ENCODE results near the gene RUFY1.
"Not testable (repeated sequence)": the region's sequence is repeated elsewhere in the genome, so short reads cannot be mapped to it uniquely, and the experiment has no call there.

RUFY1 gene, protein sequence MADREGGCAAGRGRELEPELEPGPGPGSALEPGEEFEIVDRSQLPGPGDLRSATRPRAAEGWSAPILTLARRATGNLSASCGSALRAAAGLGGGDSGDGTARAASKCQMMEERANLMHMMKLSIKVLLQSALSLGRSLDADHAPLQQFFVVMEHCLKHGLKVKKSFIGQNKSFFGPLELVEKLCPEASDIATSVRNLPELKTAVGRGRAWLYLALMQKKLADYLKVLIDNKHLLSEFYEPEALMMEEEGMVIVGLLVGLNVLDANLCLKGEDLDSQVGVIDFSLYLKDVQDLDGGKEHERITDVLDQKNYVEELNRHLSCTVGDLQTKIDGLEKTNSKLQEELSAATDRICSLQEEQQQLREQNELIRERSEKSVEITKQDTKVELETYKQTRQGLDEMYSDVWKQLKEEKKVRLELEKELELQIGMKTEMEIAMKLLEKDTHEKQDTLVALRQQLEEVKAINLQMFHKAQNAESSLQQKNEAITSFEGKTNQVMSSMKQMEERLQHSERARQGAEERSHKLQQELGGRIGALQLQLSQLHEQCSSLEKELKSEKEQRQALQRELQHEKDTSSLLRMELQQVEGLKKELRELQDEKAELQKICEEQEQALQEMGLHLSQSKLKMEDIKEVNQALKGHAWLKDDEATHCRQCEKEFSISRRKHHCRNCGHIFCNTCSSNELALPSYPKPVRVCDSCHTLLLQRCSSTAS

DNA sequence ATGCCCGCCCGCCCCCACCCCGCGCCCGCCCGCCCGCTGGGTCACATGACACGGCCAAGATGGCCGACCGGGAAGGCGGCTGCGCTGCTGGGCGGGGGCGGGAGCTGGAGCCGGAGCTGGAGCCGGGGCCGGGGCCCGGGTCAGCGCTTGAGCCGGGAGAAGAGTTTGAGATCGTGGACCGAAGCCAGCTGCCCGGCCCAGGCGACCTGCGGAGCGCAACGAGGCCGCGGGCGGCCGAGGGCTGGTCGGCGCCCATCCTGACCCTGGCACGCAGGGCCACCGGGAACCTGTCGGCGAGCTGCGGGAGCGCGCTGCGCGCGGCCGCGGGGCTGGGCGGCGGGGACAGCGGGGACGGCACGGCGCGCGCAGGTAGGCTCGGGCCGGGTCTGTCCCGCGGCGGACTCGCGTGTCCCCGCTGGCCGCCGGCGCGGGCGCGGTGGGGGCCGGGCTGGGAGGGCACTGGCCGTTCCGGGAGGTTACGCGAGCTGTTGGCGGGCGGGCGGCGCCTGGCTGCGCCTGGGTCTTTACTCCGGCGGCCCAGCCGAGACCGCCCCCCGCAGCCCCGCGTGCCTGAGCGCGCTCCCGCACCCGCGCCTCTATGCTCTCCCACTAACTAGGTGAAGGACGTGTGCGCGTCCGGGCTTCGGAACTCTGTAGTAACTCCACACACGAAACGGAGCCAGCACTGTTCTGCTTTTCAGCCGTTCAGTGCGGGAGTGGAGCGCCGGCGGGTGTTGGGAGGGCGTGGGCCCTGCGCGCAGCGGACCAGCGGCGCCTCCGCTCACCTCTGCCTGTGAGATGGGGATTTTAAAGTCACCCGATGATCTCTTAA lies at the start of gene RUFY1:
Gene RUFY1 (plus strand): TSS at position 44 of the 832 bp plus-strand sequence. CDS start 16 bp downstream, at position 60.
- peak; percentile 56 for DNase-seq

DNA sequence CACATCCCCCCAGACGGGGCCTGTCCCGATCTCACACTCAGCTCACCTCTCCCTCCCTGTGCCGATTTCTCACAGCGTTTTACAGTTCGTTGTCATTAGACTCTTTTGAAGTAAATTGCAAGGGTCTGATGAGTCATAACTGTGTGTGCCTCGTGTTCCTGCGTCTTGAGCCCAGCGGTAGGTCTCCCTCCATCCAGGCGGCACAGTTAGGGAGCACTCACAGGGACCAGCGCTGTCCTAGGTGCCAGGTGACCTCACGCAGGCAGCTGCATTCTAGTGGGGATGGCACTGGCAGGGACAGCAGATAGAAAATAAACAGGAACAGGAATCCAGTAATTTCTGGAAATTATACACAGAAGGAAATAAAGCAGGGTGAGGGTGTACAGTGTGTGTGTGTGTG lies 48.4 kb upstream of the RUFY1 start:
- not testable (repeated sequence) for DNase-seq

DNA sequence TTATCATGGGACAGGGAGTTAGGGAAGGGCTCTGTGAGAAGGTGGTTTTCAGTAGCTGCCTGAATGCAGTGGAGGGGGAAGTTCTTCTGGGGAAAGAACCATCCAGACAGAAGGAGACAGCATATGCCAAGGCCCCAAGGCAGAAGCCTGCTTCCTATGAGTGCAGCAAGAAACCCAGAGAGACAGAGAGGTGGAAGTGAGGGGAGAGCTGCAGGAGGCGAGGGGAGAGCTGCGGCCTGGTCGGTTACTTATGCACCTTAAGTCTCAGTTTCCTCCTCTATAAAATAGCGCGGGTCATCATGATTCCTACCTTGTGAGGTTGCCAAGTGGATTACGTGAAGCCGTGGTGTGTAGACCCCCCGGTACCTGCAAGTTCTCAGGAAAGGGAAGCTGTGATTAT lies 47.9 kb upstream of the RUFY1 start:
- not testable (repeated sequence) for DNase-seq

DNA sequence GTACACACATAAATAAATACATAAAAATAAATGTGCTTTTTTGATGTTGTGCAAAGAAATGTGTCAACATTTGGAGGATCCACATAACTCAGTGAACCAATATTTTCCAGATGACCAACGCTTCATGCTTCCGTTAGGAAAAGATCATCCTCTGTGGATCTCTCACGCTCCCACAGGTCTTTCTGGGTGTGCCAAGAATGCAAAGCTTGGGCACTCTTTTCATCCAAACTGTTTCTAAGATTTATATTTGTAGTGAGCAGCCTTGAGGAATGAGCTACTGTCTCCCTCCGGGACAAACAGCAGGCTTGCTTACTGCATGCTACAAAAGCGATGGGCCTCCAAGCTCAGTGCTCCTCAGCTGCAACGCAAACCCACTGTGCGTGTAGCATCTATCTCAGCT lies 46.2 kb upstream of the RUFY1 start:
- no peak for DNase-seq

DNA sequence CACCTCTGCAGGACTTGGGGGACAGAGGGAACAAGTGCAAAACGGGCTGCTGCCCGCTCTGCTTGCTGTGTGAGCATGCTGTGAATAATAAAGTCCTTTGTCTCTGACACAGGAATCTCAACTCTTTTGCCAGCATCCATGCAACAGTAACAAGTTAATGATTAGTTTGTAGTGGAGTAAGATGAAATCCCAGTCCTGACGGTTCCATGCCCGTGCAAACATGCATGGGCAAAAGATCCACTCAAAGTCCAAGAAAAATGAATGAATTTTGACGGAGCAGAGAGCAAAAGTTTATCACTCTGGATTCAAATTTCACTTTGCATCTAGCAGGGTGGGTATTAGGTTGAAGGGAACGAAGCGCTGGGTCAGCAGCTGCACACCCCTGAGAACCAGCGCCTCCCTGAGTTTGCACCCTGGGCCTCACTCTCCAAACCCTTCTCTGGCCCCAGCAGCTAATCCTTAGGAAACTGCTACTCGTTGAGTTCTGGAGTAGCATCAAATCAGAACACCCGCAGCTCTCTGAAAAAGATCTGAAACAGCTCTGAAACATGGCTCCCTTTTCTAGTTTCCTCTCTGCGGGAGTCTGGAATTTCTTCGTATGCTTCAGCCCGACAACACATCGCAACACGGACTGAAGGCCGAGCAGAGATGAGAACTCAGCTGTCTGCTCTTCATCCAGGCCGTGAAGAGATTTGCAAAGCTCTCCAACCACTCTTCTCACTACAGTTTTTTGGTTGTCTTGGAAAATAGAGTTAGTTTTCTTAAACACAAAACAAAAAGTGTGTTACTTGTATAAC lies 45.6 kb upstream of the RUFY1 start:
- DNase-seq = no peak

DNA sequence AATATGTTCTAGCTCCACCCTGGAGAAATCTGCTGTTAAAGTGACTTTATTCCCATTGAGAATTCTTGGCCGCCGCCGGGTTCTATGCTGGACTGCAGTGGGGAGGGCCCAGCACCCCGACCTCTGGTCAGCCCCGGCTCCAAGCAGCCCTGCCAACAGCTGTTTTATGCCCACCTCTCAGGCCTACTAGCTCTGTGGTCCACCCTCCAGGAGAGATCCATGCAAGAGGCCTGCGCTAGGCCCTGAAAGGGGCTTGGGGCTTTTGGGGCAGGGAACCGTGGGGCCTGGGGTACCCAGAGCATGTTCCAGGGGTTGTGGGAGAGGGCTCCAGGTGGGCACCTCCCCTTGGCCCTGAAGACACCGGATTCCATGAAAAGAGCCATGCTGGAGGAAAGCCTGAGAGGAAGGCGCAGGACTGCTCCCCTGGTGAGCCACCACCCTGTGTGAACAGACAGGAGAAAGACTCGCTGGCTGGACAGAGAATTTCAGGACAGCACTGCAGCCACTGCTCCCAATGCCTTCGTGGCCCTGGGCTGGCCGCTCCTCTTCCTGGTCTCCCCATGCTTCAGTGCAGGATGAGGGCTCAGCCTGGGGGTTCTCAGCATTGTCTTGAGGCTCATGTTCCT lies 44.6 kb upstream of the RUFY1 start:
- no peak for DNase-seq

DNA sequence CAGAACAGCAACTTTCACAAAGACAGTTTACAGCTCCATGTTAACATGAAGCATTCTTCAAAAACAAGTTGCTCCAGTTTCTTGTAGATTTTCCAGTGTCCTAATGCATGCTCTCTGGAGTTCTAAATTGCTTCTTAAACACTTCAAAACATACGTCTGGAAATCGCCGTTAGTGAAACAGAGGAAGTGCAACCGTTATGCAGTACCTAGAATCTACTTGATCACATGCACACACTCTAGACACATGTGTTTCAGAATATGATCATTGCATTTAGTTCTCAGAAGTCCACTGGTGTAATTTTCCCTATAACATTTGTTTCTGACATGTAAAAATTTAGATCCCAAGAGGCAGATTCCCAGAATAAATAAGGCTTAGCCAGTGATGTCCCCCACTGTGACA lies 41.1 kb upstream of the RUFY1 start:
- no peak for DNase-seq

DNA sequence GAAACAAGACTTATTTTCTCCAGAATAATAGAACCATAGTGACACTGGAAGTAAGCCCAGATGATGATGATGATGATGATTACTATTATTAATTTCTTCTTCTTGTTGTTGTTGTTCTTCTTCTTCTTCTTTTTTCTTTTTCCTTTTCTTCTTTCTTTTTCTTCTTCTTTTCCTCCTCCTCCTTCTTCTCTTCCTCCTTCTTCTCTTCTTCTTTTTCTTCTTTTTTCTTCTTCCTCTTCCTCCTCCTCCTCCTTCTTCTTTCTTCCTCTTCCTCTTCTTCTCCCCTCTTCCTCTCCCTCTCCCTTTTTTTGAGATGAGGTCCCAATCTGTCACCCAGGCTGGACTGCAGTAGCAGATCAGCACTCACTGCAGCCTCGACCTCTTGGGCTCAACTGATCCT lies 40.5 kb upstream of the RUFY1 start:
- no peak for DNase-seq

DNA sequence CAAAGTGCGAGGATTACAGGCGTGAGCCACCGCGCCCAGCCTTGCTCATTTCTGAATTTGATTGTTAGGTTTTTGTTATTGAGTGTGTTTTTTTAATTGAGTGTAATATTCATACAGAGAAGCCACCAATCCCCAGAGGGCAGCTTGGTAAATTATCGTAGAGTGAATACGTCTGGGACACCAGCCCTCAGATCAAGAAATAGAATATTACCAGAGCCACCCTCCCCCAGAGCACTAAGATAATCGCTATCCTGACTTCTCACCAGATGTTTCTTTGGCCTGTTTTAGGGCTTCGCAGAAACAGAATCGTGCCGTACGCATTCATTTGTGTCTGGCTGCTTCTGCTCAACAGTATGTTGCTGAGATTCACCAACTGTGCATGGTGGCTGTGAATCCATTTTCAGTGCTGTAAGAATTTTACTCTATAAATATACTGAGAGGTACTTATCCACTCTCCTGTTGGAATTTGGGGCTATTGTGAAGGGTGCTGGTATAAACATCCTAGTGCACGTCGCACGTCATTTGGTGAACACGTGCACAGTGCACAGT lies 37.8 kb upstream of the RUFY1 start:
- no peak for DNase-seq

DNA sequence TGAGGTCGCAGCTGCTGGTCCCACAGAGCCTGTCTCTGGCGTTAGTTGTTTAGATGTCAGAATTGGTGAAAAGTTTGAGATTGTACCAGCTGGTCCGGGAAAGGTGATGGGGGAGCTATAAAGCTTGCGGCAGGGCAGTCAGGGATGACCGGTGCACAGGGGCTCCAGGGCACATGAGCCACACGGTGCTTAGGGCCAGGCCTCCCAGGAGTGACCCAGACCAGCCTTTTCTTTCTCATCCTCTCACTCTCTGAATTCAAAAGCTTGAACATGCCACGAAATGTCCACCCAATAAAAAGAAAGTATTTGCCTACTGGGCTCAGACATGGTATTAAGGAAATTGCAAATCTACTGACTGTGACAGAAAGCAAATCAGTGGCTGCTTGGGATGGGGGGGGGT lies 34.9 kb upstream of the RUFY1 start:
- not testable (repeated sequence) for DNase-seq

DNA sequence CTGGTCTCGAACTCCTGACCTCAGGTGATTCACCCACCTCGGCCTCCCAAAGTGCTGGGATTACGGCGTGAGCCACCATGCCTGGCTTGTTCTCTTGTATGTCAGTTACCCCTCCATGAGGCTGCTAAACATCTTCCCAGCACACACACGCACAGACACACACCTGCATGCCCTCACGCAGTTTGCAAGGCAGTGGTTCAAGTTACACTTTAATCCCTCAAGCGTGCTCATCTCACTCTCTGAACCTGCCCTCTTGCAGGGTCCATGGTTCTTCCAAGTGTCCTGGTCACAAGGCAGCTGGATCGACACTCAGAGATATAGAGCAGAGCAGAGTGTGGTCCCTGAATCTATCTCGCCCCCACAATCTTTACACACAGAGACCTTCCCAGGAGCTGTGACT lies 34.1 kb upstream of the RUFY1 start:
- no peak for DNase-seq

DNA sequence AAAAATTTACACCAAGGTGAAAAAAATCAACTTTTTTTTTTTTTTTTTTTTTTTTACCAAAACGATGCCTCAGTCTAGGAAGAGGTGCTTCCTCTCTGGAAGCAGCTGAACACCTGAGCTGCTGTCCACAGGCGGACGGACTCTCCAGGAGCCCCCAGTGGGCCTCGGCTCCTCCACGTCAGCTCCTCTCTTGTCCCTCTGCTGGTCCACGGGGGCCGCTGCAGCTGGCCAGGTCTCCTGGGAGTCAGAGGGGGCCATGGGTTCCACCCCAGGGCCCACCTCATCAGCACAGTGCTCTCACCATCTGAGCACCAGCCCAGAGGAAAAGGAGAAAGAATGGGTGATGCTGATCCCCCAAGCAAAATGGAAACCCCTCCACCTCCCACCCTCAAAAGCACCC lies 32.6 kb upstream of the RUFY1 start:
- not testable (repeated sequence) for DNase-seq

DNA sequence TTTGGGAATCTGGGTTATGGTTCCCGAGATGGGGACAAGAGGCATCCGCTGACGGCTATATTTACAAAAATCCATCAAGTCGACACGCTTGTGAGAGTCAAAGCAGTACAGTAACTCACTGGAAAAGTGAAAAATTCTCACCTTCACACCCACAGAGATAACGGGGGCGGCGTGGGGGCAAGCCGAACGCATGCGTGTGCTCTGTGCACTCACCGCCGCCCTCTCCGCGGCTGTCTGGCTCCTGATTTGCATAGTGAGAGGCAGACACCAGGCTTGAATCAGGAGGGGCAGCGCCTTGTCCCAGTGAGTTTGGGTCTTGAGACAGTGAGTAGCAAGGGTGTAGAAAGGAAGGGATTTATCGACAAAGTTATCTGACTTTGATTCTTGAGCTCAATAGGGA lies 32.0 kb upstream of the RUFY1 start:
- not testable (repeated sequence) for DNase-seq

DNA sequence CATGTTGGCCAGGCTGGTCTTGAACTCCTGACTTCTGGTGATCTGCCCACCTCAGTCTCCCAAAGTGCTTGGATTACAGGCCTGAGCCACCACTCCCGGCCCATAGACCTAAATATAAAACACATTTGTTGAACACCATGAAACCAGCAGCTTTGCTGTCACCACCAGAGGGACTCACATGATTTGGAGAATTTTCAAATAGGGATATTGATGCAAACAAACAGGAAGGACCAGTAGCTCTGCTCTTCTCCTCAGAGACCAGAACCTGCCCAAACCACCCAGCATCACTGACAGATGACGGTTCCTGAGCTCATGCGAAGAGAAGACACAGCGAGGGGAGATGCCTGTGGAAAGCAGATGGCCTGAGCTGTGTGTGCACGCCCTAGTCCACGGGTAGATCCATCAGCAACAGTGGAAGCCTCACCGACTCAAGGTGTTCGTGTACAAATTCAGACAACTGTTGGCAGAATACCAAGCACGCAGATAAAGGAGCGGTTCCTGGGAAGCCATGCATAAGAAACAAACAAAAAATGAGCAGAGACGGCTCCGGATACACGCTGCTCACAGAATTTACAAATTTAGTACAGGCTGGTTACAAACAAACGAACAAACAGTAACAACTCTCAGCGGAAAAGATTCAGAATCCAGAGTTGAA lies 30.8 kb upstream of the RUFY1 start:
- not testable (repeated sequence) for DNase-seq

DNA sequence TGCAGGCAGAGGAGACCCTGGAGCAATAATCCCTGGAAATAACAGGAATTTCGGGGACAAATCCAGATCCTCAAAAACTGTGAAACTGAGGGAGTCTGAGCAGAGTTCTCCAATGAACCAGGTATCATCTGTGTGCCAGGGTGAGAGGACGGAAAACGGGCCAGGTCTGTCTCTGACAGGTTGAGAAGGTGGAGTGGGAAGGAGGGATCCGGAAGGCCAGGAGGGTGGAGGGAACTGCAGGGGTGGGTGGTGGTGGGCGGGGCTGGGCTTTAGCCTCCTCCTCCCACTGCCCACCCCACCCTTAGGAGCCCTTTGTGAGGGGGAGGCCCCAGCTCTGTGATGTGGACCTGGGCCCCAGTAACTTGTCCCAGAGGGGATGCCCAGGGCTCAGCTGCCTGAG lies 28.2 kb upstream of the RUFY1 start:
- not testable (repeated sequence) for DNase-seq

DNA sequence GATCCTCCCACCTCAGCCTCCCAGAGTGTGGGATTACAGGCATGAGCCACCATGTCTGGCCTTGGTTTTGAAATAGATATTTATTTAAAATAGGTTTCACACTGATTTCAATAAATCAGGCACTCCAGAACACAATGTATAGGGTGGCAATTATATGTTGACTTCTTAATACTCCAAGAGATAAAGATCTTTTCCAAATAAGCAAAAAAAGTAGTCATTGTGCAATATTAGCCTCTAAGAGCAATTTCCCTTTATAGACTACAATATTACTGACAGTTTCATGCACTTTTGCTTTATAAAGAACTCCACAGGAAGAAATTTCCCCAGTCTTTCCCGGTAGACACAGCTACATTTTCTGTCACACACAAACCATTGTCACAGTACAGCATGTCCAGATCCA lies 23.4 kb upstream of the RUFY1 start:
- DNase-seq = no peak

DNA sequence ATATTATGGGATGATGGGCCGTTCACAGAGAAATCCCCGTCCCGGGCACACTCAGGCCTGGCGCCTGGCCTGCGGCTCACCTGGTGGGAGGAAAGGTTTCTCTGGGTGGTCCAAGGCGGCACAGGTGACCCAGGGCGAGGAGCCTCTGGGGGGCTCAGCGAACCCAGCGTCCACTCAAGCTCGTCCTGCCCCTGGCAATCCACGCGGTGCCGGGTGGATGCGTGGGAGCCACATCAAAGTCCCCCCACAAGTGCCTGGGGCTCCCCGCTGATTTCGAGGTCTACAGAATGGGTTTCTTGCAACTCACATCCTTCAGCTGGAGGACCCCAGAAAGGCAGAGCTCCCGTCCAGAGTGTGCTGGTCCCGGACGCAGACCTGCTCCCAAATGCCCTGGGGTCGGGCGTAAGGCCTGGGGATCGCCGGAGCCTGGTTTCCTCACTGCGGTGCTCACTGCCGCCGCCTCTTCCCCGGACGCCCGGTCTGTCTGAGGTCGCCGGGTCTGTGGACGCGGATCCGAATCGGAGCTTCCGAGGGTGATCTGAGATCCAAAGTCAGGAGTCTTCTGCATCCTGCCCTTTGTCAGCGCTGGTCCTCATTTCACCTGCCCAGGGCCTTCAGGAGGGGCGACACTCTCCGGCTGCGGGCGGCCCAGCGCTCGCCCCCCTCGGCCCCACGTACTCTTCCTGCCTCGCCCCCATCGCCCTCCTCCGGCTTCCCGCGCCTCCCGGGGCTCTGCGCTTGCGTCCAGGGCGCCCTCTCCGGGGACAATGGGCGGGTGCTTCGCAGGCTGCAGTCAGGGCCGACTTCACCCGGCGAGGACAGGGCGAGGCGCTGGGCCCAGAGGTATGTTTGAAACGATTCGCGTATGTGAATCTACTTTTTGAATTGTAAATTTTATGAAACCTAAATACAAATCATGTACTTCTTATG lies 20.0 kb upstream of the RUFY1 start:
- DNase-seq = peak; percentile 36

DNA sequence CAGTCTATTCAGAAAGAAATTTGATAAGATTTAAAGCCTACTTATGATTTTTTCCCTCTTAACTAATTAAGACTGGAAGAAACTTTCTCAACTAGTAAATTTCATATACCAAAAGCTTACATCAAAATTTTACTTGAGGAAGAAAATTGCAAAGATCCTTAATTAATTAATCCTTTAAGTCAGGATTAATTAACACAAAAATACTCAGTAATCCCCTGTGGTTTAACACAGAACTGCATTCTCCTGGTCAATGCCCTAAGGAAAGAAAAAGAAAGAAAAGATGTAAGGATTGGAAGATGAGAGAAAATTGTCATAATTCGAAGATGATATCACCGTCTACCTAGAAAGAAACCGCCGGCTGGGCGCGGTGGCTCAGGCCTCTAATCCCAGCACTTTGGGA lies 17.3 kb upstream of the RUFY1 start:
- DNase-seq = no peak

DNA sequence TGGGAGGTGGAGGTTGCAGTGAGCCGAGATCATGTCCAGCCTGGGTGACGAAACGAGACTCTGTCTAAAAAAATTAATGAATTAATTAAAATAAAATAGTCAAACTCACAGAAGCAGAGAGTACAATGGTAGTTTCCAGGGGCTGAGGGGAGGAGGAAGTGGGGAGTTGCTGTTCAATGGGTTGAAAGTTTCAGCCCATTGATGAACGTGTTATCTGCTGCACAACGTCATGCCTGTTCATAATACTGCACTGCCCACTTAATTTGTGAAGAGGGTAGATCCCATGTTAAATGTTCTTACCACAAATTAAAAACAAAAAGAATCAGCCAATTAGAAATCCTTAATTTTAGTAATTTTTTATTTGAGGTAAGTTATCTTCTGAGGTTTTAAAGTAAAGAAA lies 16.4 kb upstream of the RUFY1 start:
- no peak for DNase-seq

DNA sequence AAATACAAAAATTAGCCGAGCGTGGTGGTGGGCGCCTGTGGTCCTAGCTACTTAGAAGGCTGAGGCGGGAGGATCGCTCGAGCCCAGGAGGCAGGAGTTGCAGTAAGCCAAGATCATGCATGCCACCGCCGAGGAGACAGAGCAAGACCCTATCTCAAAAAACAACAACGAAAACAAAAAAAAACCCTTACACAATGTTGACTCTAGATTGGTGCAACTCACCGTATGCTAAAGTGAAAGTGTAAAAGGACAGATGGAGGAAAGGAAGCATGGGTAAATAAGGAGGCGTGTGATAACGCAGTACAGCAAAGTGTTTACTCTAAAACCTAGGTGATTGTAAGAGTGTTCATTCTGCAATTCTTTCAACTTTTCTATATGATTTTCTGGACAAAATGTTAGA lies 15.9 kb upstream of the RUFY1 start:
- no peak for DNase-seq

All from NCI-H526 treated with DMSO at 0.1 percent for 48 hours (cell line).